SK-MEL-5 (cell line): Measurements from ENCODE around the gene ARNT2. TPM values are rescaled to one million over a fixed set of nuclear protein-coding genes. Genes with fewer than 3 reads are reported as not detected.
"Not testable (repeated sequence)": the region's sequence is repeated elsewhere in the genome, so short reads cannot be mapped to it uniquely, and the experiment has no call there.

ENCODE experiments used
- DNase-seq: peaks from one replicate; pipeline ENCODE4 v3.0.0-alpha.2; 2016; ENCODE audit warnings: low read depth, low spot score
- in situ Hi-C: cut with HindIII; loops from 2 replicates; pipeline ENCODE4 v1.10.0; 2016; ENCODE audit warnings: low sequenced_read_pairs, high pct_unique_total_duplicates, low pct_unique_long_range_greater_than_20kb
- polyA plus RNA-seq, 2 experiments: library from polyadenylated mRNA; depleted of rRNA; stranded (reverse); fragments of >200 nt; gene quantifications; 2 replicates each; pipeline ENCODE4 v1.2.3, GENCODE V29; 2015
- total RNA-seq: library from RNA; depleted of rRNA; stranded (reverse); fragments of >200 nt; shearing (Covaris generic); gene quantifications from 2 replicates; pipeline ENCODE4 v1.2.3, GENCODE V29; 2014; rRNA removed

ARNT2 gene
- 33.6 and 39.4 TPM in 2 replicates for total RNA-seq
- polyA plus RNA-seq (2015; cell fraction: cytosol; rRNA removed) = 46.4 and 60.5 TPM in 2 replicates
- 41.2 and 47.9 TPM in 2 replicates for polyA plus RNA-seq (2015; cell fraction: nucleus; rRNA removed)

- in situ Hi-C loops = no loop called here
- DNase-seq = no peak
Observed at GRCh38 chr15:80404057-80404760, at the start of gene ARNT2. Gene ARNT2, plus strand, starts transcription at chr15:80404382. Its CDS starts 134 bp downstream, at chr15:80404516.

- DNase-seq = peak; percentile 87
Observed at GRCh38 chr15:80367094-80367493, 37.1 kb upstream of the ARNT2 start.

GRCh38 chr15:80367661-80368060 is 36.5 kb upstream of the ARNT2 start:
- in situ Hi-C loops = no loop called here
- no peak for DNase-seq

More at GRCh38 chr15:80367094-80367493, 37.1 kb upstream of the ARNT2 start:
- in situ Hi-C loops = no loop called here

- no peak for DNase-seq
- in situ Hi-C loops = no loop called here
Observed at GRCh38 chr15:80371924-80372323, 32.3 kb upstream of the ARNT2 start.

GRCh38 chr15:80374441-80374840 is 29.7 kb upstream of the ARNT2 start:
- in situ Hi-C loops = no loop called here
- DNase-seq = no peak

GRCh38 chr15:80375968-80376891 is 28.0 kb upstream of the ARNT2 start:
- in situ Hi-C loops = no loop called here
- no peak for DNase-seq

GRCh38 chr15:80379693-80380092 is 24.5 kb upstream of the ARNT2 start:
- no peak for DNase-seq
- in situ Hi-C loops = no loop called here

- DNase-seq = no peak
- in situ Hi-C loops = no loop called here
Observed at GRCh38 chr15:80380154-80380553, 24.0 kb upstream of the ARNT2 start.

GRCh38 chr15:80382285-80382684 is 21.9 kb upstream of the ARNT2 start:
- in situ Hi-C loops = no loop called here
- DNase-seq = no peak

- no peak for DNase-seq
- in situ Hi-C loops = no loop called here
Observed at GRCh38 chr15:80384432-80384831, 19.8 kb upstream of the ARNT2 start.

- in situ Hi-C loops = no loop called here
- DNase-seq = no peak
Observed at GRCh38 chr15:80386151-80386550, 18.0 kb upstream of the ARNT2 start.

- no peak for DNase-seq
- in situ Hi-C loops = no loop called here
Observed at GRCh38 chr15:80388326-80388725, 15.9 kb upstream of the ARNT2 start.

GRCh38 chr15:80389370-80389769 is 14.8 kb upstream of the ARNT2 start:
- in situ Hi-C loops = no loop called here

GRCh38 chr15:80390942-80391341 is 13.2 kb upstream of the ARNT2 start:
- in situ Hi-C loops, DNase-seq: not testable (repeated sequence)

More at GRCh38 chr15:80389370-80389769, 14.8 kb upstream of the ARNT2 start:
- no peak for DNase-seq

- DNase-seq = no peak
- in situ Hi-C loops = no loop called here
Observed at GRCh38 chr15:80395616-80396015, 8.6 kb upstream of the ARNT2 start.

- no peak for DNase-seq
- in situ Hi-C loops = no loop called here
Observed at GRCh38 chr15:80396096-80396495, 8.1 kb upstream of the ARNT2 start.

GRCh38 chr15:80399508-80399907 is 4.7 kb upstream of the ARNT2 start:
- in situ Hi-C loops = no loop called here

GRCh38 chr15:80401456-80401855 is 2.7 kb upstream of the ARNT2 start:
- in situ Hi-C loops = no loop called here
- DNase-seq = no peak

More at GRCh38 chr15:80399508-80399907, 4.7 kb upstream of the ARNT2 start:
- DNase-seq = no peak
